ENCODE data around the gene EIF3L.

EIF3L gene

DNA sequence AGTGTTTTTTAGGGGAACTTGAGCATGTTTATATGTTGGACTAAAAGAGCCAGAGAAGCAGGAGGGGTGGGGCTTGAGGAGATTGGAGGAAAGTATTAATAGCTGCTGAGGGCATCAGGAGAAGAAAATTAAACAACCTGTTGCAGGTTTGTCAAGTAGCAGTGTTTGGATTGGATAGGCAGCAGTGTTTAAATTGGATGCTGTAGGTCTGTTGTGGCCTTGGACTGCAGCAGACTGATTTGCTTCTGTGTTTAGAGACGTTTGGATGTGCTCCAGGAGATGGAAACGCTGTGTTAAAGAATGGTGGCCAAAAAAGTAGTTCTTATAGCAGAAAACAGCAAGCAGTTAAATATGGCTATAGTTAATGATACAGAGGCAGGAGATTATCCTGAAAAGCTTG is 5.7 kb downstream of the EIF3L start:
- no peak for DNase-seq (ENCODE audit: low read depth in 3 of 3)

DNA sequence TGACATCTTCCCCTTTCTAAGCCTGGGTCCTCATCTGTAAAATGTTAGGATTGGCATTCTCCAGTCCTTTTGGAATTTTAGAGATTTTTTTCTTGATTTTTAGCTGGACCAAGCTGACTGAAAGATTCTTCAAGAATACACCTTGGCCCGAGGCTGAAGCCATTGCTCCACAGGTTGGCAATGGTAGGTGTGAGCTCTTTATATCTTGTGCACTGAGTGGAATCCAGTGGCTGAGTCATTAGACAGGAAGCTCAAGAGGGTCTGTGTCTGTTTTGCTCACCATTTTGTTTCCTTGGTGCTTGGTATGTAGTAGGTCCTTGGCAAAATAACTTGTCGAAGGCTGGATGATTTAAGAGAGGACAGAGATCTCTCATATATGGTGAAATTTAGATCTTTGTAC is 6.2 kb downstream of the EIF3L start:
- no peak for DNase-seq (ENCODE audit: low read depth in 3 of 3)

GRCh38 chr22:37860796-37861421 is 11.7 kb downstream of the EIF3L start:
- DNase-seq (ENCODE audit: low read depth in 3 of 3) = no peak

GRCh38 chr22:37862570-37863325 is 13.5 kb downstream of the EIF3L start:
- no peak for DNase-seq (ENCODE audit: low read depth in 3 of 3)

- no peak for DNase-seq (ENCODE audit: low read depth in 3 of 3)
Measured at GRCh38 chr22:37865510-37865909, 16.3 kb downstream of the EIF3L start.

DNA sequence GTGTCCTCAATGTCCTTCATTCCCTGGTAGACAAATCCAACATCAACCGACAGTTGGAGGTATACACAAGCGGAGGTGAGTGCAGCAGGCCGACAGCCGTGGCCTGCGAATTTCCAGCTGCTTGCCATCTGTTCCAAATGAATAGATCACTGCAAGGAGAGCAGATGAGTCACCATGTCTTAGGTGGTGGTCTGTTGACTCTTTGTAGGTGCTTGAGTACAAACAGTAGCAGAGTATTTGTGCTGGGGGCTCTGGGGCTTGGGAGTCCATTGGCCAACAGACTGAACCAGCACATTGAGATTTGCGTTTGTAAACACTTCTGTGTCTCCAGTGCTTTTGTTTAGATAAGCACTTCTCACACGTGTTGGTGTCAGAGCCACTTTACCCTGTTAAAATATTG is 21.1 kb downstream of the EIF3L start:
- DNase-seq (ENCODE audit: low read depth in 3 of 3) = no peak

DNA sequence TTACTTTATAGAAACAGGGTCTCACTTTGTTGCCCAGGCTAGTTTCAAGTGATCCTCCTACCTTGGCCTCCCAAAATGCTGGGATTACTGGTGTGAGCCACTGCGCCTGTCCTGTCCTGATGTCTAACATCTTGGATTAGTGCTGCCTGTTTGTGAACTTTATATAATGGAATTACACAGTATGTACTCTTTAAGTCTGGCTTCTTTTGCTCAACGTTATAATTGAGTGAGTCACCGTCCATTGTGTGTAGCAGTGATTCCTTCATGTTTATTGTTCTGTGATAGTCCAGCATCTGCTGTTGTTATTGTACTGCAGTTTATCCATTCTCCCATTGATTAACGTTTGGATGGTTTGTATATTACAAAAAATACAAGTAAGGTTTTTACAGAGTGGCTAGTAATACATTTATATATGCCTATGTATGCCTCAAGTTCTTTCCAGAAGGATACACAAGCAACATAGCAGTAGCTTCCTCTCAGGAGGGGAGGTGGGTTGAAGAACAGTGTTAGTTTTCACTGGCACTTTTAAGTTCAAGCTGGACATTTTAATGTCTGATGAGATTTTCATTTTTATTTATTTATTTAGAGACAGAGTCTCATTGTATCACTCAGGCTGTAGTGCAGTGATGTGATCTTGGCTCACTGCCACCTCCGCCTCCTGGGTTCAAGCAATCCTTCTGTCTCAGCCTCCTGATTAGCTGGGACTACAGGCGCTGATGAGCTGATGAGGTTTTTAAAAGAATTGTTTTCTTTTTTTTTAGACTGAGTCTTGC is 31.6 kb downstream of the EIF3L start:
- no peak for DNase-seq (ENCODE audit: low read depth in 3 of 3)

GRCh38 chr22:37884420-37884819 is 35.2 kb downstream of the EIF3L start:
- DNase-seq (ENCODE audit: low read depth in 3 of 3) = no peak

GRCh38 chr22:37887584-37888378 is 38.6 kb downstream of the EIF3L start:
- no peak for DNase-seq (ENCODE audit: low read depth in 3 of 3)

DNA sequence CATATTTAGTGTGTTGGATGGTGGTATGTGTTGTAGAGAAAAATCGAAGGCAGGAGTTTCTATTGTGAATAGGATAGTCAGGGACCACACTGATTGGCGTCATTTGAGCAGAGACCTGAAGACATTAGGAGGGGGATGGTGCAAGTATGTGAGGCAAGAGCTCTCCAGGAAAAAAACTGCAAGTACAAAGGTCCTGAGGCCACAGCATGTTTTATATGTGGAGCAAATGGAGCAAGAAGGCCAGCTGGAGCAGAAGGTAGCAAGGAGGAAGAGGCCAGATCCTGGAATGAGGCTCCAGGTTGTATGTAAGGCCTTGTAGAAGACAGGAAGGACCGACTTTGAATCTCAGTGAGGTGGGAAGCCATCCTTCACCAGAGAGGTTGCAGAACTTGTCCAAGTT is 42.7 kb downstream of the EIF3L start:
- DNase-seq (ENCODE audit: low read depth in 3 of 3) = no peak

DNA sequence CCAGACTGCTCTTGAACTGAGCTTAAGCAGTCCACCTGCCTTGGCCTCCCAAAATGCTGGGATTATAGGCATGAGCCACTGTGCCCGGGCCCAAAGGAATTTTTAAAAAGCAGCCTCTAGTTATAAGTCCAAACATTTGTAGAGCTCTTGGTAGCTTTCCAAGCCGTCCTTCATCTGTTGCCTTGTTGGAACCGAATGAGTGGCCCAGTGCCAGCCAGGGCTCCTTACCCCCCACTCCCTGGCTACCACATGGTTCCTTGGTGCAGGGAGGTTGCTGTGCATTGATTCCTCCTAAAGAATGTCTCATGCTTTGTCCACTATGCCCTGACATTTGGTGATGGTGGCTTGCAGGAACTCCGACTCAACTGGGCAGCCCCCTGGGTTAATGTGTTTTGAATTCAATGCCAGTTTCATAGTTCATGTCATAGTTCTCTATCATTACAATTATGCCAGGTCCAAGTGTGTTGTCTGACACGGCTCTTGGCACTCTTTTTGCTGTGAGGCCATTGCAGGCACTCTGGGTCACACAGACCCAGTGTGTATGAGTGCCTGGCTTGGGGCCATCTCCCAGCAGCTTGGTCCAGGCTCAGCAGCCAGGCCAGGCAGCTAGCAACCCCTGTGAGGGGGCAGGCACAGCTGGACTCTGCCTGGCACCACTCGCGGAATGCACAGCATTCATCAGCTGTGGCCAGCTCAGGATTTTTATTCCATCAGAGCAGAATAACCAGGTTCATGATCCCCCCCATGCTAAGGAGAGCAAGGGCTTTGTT is 43.5 kb downstream of the EIF3L start:
- no peak for DNase-seq (ENCODE audit: low read depth in 3 of 3)

GRCh38 chr22:37893583-37893983 is 44.4 kb downstream of the EIF3L start:
- no peak for DNase-seq (ENCODE audit: low read depth in 3 of 3)

DNA sequence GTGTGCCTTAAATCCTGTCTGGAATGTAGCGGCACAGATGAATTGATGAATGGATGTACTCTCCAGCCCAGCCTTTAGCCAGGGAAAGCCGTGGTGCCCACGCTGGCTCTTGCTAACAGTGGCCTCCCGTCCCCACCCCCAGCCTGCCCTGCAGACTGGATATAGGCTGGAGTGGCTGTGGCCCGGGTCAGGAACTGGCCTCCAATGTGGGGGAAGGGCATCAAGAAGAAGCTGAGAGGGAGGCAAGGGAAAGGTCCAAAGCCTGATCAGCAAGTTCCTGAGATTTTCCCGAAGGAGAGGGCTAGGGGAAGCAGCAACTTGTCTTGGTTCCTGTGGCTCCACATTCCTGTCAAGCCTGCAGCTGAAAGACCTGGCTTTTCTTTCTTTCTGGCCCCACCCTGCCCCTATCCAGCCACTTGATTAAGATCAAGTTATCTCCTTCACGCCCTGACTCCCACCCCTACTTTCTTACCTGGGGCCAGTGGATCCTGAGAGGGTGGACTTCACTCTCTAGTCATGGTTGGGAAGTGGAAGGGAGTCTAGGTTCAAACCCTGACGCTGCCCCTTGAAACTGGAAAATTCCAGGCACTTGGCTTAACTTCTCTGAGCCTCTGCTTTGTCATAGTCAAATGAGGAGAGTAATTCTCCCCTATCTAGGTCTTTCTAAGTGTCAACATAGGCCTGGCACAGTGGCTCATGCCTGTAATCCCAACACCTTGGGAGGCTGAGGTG is 45.9 kb downstream of the EIF3L start:
- DNase-seq (ENCODE audit: low read depth in 3 of 3) = no peak

- DNase-seq (ENCODE audit: low read depth in 3 of 3) = no peak
Measured at GRCh38 chr22:37896181-37896592, 47.0 kb downstream of the EIF3L start.

DNA sequence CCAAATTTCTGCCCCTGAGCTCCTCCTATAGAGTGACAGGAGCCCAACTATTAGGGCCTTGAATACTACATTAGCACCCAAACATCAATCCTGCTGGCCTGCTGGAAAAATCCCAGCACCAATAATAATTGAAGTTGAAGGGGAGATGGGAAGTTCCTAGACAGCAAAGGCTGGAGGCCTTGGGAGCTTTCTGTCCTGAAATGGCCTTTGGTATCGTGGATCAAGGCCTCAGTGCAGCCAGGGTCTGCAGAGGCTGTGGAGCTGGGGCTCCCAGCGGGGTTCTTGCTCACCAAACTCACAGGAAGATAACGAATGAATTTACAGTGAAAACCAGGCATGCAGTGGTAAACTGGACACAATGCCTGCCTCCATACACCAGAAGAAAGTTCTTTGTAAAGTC is 47.7 kb downstream of the EIF3L start:
- DNase-seq (ENCODE audit: low read depth in 3 of 3) = no peak

DNA sequence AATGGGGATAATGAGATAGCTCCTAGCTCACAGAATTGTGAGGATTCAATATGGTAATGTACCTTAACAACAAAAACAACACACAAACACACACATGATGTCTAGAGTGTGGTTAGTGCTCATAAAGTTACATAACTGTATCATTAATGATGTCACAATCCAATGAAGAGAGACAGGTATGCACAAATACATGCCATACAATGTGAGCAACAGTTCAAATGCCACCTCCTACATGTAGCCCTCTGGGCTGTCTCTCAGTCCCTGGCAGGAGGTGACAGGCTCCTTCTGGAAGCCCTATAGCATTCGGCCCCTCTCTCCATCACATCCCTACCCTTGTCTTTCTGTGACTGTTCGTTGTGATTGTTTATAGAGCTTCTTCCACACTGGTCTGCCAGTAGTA is 48.6 kb downstream of the EIF3L start:
- no peak for DNase-seq (ENCODE audit: low read depth in 3 of 3)

DNA sequence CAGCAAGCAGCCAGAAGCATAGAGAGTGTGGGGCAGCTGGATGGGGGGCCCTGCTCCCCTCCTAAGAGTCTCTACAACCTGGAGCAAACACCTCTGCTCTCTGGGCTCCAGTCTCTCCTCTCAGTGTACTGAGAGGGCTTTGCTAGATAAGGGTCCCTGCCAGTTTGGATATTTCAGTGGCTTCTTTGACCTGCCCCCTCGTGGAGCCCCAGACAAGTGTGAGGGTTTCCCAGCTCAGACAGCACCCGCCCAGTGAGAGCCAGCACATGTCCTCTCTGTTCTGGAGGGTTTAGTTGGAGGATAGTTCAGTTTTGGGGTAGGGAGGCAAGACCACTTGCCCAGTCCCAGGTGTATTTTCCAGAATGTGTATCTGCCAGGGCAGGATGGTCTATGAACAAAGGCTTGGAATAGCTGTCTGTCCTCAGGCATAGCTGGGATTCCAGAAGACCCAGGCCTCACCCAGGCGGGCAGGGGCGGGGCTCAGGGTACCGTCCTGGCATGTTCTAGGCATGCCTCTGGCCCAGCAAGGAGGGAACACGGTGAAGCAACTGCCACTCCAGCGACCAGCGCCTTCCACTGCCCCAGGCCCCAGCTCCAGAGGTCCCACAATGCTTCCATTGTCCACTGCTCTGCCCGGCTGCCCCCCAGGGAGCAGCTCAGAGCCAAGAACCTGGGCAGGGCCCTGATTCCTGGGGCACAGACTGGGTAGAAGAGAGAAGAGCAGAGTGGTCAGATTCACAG is 49.4 kb downstream of the EIF3L start:
- DNase-seq (ENCODE audit: low read depth in 3 of 3) = no peak

DNA sequence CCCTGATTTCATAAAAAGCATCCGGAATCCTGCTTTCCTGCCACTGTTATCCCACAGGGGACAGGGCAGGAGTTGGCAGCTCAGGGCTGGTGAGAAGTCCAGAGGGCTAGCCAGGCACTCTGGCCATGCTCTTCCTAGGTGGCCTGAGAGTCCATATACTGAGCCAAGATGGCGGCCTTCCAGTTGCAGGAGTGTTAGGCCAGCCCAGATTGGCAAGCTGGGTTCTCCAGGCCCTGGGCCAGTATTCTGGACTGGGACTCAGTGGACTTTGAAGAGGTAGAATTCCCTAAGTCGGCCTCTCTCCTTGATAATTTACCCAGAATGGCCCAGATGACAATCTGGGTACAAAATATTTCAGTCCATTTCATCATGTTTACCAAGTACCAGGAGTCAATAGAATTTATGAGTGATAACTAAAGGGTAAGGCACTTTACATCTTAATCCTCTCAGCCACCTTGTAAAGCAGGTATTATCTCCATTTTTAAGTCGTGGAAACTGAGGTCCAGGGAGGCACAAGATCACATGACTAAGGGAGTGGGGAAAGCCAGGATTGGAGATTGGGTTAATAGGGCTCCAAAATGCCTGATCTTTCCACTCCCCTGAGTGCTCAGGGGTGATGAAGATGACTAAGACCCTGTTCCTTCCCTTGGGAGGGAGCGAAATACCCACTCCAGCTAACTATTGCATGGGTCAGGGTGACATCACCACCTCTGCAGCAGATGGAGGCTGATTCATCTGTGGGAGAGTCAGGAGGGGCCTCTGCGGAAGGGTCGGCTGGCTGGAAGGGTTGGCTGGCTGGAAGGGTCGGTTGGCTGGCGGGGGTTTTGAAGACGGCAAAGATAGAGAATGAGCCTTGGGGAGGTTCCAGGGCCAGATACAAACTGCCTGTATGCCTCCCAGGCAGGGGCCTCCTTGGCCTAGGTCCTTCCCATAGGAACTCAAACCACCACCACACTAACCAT is 55.6 kb downstream of the EIF3L start:
- DNase-seq (ENCODE audit: low read depth in 3 of 3) = no peak

Data from stimulated activated CD4-positive, alpha-beta T cell treated with anti-CD3 and anti-CD28 coated beads, TNF-alpha, amount 100 ng/mL, for 48 hours (primary cell).